ENCODE results near the gene AP3M1.

AP3M1 gene

GRCh38 chr10:74081192-74081803 lies 69.3 kb downstream of the AP3M1 start:
- TF ChIP-seq CTCF (IDR thresholded peaks at IDR 0.05; ENCODE audit: low read depth, low read length), result peak; percentile 77
- no peak for DNase-seq (ENCODE audit: extremely low read depth, low read depth)

GRCh38 chr10:74079936-74080590 lies 70.6 kb downstream of the AP3M1 start:
- no peak for TF ChIP-seq CTCF (IDR thresholded peaks at IDR 0.05; ENCODE audit: low read depth, low read length)
- DNase-seq (ENCODE audit: extremely low read depth, low read depth), result no peak

- no peak for TF ChIP-seq CTCF (IDR thresholded peaks at IDR 0.05; ENCODE audit: low read depth, low read length)
- no peak for DNase-seq (ENCODE audit: extremely low read depth, low read depth)
These were observed 71.3 kb downstream of the AP3M1 start for GRCh38 chr10:74079028-74079935.

- TF ChIP-seq CTCF (IDR thresholded peaks at IDR 0.05; ENCODE audit: low read depth, low read length), result no peak
- no peak for DNase-seq (ENCODE audit: extremely low read depth, low read depth)
These were observed 72.6 kb downstream of the AP3M1 start for GRCh38 chr10:74078037-74078436.

- TF ChIP-seq CTCF (IDR thresholded peaks at IDR 0.05; ENCODE audit: low read depth, low read length), result no peak
These were observed 73.2 kb downstream of the AP3M1 start for GRCh38 chr10:74077416-74077815.

GRCh38 chr10:74076961-74077360 lies 73.7 kb downstream of the AP3M1 start:
- TF ChIP-seq CTCF (IDR thresholded peaks at IDR 0.05; ENCODE audit: low read depth, low read length), result no peak
- no peak for DNase-seq (ENCODE audit: extremely low read depth, low read depth)

More at GRCh38 chr10:74077416-74077815, 73.2 kb downstream of the AP3M1 start:
- DNase-seq (ENCODE audit: extremely low read depth, low read depth), result no peak

GRCh38 chr10:74075906-74076305 lies 74.7 kb downstream of the AP3M1 start:
- no peak for TF ChIP-seq CTCF (IDR thresholded peaks at IDR 0.05; ENCODE audit: low read depth, low read length)

More at GRCh38 chr10:74075906-74076305, 74.7 kb downstream of the AP3M1 start:
- no peak for DNase-seq (ENCODE audit: extremely low read depth, low read depth)
